Measurements from ENCODE around the gene NLRP7. TPM values are rescaled to one million over a fixed set of nuclear protein-coding genes. Genes with fewer than 3 reads are reported as not detected.
"Not testable (repeated sequence)": the region's sequence is repeated elsewhere in the genome, so short reads cannot be mapped to it uniquely, and the experiment has no call there.

The NLRP7 gene
- total RNA-seq = not detected in 2 replicates

DNA sequence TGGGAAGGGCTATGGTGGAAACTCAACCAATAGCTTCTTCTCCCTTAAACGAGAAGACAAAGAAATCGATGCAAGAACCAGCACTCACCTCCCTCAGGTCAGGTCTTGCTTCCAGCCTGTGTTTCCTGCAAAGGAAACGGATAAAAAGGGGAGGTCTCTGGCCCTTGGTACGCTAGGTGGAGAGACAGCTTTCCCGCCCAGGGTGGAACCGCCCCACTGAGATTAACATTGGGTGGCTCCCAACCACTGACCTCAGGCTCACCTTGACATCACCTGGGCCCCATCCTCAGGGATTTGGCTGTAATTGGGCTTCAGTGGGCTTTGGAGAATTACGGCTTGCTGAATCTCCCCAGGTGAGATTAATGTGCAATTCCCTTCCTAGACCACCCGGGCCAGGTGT, at the start of gene NLRP7:
Gene NLRP7 (minus strand): TSS at position 150 of the 400 bp plus-strand sequence.
- no peak within 1 kb of the TSS for H3K4me3 ChIP-seq (ENCODE audit: low read depth, low read length)
- no peaks in the 10 kb centered on the region for H3K27me3 ChIP-seq (ENCODE audit: control insufficient read depth, insufficient read depth, low read length)
- no peaks in the 10 kb centered on the region for H3K36me3 ChIP-seq (ENCODE audit: control insufficient read depth, insufficient read depth, low read length)
- no peak for DNase-seq (ENCODE audit: low read depth)
- no peak for TF ChIP-seq CTCF (IDR thresholded peaks at IDR 0.05; ENCODE audit: insufficient read depth, low read length, poor library complexity, severe bottlenecking)

GRCh38 chr19:54995561-54995960, 48.2 kb upstream of the NLRP7 start:
- no peaks in the 10 kb centered on the region for H3K36me3 ChIP-seq (ENCODE audit: control insufficient read depth, insufficient read depth, low read length)
- no peak overlapping the region for H3K4me3 ChIP-seq (ENCODE audit: low read depth, low read length)
- no peak for DNase-seq (ENCODE audit: low read depth)
- H3K27me3 ChIP-seq (ENCODE audit: control insufficient read depth, insufficient read depth, low read length) = no peaks in the 10 kb centered on the region
- TF ChIP-seq CTCF (IDR thresholded peaks at IDR 0.05; ENCODE audit: insufficient read depth, low read length, poor library complexity, severe bottlenecking) = no peak

- not testable (repeated sequence) for DNase-seq (ENCODE audit: low read depth); H3K36me3 ChIP-seq (ENCODE audit: control insufficient read depth, insufficient read depth, low read length); H3K4me3 ChIP-seq (ENCODE audit: low read depth, low read length); H3K27me3 ChIP-seq (ENCODE audit: control insufficient read depth, insufficient read depth, low read length)
Observed at GRCh38 chr19:54989531-54989930, 42.2 kb upstream of the NLRP7 start.

GRCh38 chr19:54982562-54982961, 35.2 kb upstream of the NLRP7 start:
- not testable (repeated sequence) for DNase-seq (ENCODE audit: low read depth)

DNA sequence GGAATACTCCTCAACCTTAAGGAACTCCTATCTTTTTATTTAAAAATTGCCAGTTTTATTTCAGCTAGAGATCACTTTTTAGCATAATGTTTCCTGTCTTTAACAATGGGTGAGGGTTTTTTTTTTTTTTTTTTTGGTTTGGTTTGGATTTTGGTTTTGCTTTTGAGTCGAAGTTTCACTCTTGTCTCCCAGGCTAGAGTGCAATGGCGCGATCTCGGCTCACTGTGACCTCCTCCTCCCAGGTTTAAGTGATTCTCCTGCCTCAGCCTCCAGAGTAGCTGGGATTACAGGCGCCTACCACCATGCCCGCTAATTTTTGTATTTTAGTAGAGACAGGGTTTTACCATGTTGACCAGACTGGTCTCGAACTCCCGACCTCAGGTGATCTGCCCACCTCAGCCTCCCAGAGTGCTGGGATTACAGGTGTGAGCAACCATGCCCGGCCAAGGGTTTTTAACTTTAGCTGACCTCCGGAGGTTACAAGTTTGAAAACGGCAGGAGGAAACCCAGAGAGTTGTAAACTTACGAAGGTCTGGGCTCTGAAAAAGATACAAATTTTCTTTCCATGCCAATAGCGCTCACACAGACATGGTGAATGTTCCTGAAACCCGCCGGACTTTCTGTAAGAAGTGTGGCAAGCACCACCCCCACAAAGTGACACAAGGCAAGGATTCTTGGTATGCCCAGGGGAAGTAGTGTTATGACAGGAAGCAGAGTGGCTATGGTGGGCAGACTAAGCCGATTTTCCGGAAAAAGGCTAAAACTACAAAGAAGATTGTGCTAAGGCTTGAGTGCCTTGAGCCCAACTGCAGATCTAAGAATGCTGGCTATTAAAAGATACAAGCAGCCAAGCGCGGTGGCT, 26.1 kb upstream of the NLRP7 start:
- not testable (repeated sequence) for H3K36me3 ChIP-seq (ENCODE audit: control insufficient read depth, insufficient read depth, low read length); H3K4me3 ChIP-seq (ENCODE audit: low read depth, low read length); DNase-seq (ENCODE audit: low read depth); H3K27me3 ChIP-seq (ENCODE audit: control insufficient read depth, insufficient read depth, low read length)

More at GRCh38 chr19:54982562-54982961, 35.2 kb upstream of the NLRP7 start:
- H3K27me3 ChIP-seq (ENCODE audit: control insufficient read depth, insufficient read depth, low read length); H3K4me3 ChIP-seq (ENCODE audit: low read depth, low read length); H3K36me3 ChIP-seq (ENCODE audit: control insufficient read depth, insufficient read depth, low read length): not testable (repeated sequence)

- not testable (repeated sequence) for DNase-seq (ENCODE audit: low read depth); H3K4me3 ChIP-seq (ENCODE audit: low read depth, low read length); H3K36me3 ChIP-seq (ENCODE audit: control insufficient read depth, insufficient read depth, low read length); H3K27me3 ChIP-seq (ENCODE audit: control insufficient read depth, insufficient read depth, low read length)
Observed at GRCh38 chr19:54971446-54971845, 24.1 kb upstream of the NLRP7 start.

DNA sequence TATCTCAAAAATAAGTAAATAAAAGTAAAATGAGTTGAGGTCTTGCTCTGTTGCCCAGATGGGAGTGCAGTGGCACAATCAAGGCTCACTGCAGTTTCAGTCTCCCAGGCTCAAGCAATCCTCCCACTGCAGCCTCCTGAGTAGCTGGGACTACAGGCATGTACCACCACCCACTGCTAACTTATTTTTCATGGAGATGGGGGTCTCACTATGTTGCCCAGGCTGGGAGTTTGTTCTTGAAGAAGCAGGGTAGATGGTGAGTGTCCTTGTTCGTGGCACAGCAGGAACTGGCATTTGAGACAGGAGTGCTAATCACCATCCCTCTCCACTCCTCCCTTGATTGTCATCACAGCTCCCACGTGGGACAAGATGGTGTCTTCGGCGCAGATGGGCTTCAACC, 22.3 kb upstream of the NLRP7 start:
- H3K4me3 ChIP-seq (ENCODE audit: low read depth, low read length) = no peak overlapping the region
- DNase-seq (ENCODE audit: low read depth) = no peak
- H3K27me3 ChIP-seq (ENCODE audit: control insufficient read depth, insufficient read depth, low read length) = no peaks in the 10 kb centered on the region
- no peaks in the 10 kb centered on the region for H3K36me3 ChIP-seq (ENCODE audit: control insufficient read depth, insufficient read depth, low read length)
- no peak for TF ChIP-seq CTCF (IDR thresholded peaks at IDR 0.05; ENCODE audit: insufficient read depth, low read length, poor library complexity, severe bottlenecking)

GRCh38 chr19:54967611-54968010, 20.3 kb upstream of the NLRP7 start:
- no peak for DNase-seq (ENCODE audit: low read depth)
- TF ChIP-seq CTCF (IDR thresholded peaks at IDR 0.05; ENCODE audit: insufficient read depth, low read length, poor library complexity, severe bottlenecking) = no peak
- no peak overlapping the region for H3K4me3 ChIP-seq (ENCODE audit: low read depth, low read length)
- no peaks in the 10 kb centered on the region for H3K27me3 ChIP-seq (ENCODE audit: control insufficient read depth, insufficient read depth, low read length)
- H3K36me3 ChIP-seq (ENCODE audit: control insufficient read depth, insufficient read depth, low read length) = no peaks in the 10 kb centered on the region

DNA sequence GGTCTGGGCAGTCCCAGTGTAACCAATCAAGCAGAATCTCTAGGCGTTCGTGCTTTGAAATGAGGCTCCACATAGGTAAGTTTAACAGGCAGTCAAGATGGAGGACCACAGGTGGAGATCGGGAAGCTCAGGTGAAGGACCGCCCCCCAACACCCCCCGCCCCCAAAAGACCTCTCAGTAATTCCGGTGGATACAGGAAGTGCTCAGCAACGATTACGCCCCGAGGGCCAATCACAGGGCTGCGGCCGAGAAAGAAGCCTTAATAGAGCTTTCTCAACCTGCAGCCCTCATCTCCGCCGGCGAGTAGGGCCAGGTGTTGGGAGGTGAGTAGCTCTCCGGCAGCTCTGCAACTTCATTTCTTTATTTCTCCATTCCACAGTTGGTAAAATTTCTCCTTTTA, 17.7 kb upstream of the NLRP7 start:
- not testable (repeated sequence) for DNase-seq (ENCODE audit: low read depth); H3K27me3 ChIP-seq (ENCODE audit: control insufficient read depth, insufficient read depth, low read length); H3K4me3 ChIP-seq (ENCODE audit: low read depth, low read length); H3K36me3 ChIP-seq (ENCODE audit: control insufficient read depth, insufficient read depth, low read length)

Measured in kidney epithelial cell (primary cell).